ENCODE results near the gene NPPA.

NPPA gene

DNA sequence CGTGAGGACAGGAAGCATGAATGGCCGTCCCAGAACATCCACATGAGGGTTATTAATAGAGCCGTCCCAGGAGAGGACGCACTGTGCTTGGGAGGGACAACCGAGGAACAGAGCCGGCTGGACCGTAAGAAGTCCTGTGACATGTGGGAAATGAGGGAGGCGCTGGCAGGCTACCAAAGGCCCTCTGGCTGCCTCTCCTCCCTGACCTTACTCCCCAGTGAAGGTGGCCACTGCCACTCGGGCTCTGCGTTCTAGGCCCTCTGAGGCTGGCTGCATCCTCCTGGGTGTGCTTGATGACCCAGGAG, 26.6 kb upstream of the NPPA start:
- DNase-seq (ENCODE audit: low read depth in 2 of 2) = no peak

DNA sequence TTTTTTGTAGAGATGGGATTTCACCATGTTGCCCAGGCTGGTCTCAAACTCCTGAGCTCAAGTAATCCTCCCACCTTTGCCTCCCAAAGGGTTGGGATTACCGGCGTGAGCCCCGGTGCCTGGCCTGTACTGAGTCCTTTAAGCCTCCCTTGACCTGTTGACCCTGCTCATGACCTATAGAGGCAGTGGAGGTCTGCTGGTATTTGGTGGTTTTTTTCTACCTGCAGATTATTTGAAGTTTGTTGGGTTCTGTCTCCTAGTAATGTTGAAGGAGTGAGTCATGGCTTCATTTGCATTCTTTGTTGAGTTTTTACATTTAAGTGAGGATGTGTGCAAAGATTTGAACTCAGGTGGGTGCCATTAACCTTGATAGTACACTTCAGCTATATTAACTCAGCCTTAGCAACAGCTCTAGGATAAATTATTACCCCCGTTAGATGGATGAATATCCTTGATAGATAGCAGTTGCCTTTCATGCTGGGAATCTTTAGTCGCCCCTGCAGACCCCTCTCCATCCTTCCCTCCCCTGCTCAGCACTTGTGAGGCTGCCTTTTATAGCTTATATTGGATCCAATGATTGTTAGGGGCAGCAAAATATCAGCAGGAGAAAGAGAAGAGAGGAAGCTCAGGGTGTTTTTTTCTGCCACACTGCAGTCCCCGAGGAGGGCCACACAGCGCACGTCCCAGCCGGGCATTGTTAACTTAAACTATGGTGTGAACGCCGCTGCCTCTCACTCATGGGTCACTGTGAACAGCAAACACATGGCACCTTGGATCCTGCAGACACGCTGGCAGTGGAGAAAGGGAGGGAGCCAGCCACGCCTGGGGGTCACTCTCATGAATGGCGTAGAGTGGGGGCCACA, 26.0 kb upstream of the NPPA start:
- no peak for DNase-seq (ENCODE audit: low read depth in 2 of 2)

- no peak for DNase-seq (ENCODE audit: low read depth in 2 of 2)
These were observed 25.0 kb upstream of the NPPA start for GRCh38 chr1:11872545-11872944.

GRCh38 chr1:11869650-11870207, 22.1 kb upstream of the NPPA start:
- no peak for DNase-seq (ENCODE audit: low read depth in 2 of 2)

GRCh38 chr1:11869104-11869503, 21.5 kb upstream of the NPPA start:
- no peak for DNase-seq (ENCODE audit: low read depth in 2 of 2)

DNA sequence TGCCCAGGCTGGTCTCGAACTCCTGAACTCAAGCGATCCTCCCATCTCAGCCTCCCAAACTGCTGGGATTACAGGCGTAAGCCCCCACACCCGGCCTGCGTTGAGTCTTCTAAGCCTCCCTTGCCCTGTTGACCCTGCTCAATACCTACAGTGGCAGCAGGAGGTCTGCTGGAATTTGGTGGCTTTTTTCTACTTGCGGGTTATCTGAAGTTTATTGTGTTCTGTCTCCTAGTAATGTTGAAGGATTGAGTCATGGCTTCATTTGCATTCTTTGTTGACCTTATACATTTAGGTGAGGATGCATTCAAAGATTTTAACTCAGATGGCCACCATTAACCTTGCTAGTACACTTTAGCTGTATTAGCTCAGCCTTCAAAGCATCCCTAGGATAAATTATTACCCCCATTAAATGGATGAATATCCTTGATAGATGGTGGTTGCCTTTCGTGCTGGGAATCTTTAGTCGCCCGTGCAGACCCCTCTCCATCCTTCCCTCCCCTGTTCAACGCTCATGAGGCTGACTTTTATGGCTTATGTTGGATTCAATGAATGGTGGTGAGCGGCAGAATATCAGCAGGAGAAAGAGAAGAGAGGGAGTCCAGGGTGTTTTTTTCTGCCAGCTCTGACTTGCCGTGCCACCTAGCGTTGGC, 20.9 kb upstream of the NPPA start:
- DNase-seq (ENCODE audit: low read depth in 2 of 2) = no peak

DNA sequence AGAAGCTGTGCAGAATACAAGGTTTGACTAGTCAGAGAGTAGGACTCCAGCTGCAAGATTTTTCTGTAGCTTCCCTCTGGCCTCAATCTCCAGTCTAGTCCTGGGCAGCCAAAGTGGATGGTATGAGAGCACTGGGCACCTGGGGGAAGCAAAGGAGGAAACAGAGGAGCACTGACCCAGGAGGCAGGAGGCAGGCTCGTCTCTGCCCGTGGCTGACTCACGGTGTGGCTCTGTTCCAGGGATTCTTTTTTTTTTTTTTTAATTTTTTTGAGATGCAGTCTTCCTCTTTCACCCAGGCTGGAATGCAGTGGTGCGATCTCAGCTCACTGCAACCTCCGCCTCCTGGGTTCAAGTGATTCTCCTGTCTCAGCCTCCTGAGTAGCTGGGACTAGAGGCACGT, 15.3 kb upstream of the NPPA start:
- no peak for DNase-seq (ENCODE audit: low read depth in 2 of 2)

- no peak for DNase-seq (ENCODE audit: low read depth in 2 of 2)
These were observed 13.0 kb upstream of the NPPA start for GRCh38 chr1:11860587-11860986.

DNA sequence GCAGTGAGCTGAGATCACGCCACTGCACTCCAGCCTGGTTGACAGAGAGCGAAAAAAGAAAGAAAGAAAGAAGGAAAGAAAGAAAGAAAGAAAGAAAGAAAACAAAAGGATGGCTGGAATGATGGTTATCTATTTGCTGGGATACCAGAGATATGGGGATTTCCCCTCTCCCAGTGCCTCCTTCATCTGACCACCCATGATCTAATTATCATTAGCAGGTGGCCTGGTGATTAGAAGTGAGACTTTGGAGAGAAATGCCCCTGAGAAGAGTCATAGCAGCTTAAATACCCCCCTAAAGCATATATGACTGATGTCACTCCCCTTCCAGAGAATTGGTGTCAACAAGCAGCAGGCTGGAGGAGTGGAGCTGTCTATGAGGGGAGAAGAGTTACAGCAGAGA, 12.5 kb upstream of the NPPA start:
- DNase-seq (ENCODE audit: low read depth in 2 of 2) = no peak

GRCh38 chr1:11858968-11859871, 11.6 kb upstream of the NPPA start:
- peak; percentile 23 to 30 for DNase-seq (ENCODE audit: low read depth in 2 of 2)

GRCh38 chr1:11858613-11858967, 11.0 kb upstream of the NPPA start, which contains the start of gene NPPB:
NPPB (minus strand) TSS chr1:11858945; CDS start chr1:11858833, 112 bp downstream.
- no peak for DNase-seq (ENCODE audit: low read depth in 2 of 2)

DNA sequence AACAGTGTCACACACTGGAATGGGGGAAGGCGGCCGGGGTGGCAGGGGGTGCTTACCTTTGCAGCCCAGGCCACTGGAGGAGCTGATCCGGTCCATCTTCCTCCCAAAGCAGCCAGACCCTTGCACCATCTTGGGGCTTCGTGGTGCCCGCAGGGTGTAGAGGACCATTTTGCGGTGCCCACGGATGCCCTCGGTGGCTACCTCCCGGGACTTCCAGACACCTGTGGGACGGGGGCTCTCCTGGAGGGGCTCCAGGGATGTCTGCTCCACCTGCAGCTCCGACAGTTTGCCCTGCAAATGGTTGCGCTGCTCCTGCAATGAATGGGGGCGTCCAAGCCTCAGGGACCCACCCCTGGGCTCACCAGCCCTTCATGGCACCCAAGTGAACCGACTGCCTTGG, 10.6 kb upstream of the NPPA start:
- no peak for DNase-seq (ENCODE audit: low read depth in 2 of 2)

DNA sequence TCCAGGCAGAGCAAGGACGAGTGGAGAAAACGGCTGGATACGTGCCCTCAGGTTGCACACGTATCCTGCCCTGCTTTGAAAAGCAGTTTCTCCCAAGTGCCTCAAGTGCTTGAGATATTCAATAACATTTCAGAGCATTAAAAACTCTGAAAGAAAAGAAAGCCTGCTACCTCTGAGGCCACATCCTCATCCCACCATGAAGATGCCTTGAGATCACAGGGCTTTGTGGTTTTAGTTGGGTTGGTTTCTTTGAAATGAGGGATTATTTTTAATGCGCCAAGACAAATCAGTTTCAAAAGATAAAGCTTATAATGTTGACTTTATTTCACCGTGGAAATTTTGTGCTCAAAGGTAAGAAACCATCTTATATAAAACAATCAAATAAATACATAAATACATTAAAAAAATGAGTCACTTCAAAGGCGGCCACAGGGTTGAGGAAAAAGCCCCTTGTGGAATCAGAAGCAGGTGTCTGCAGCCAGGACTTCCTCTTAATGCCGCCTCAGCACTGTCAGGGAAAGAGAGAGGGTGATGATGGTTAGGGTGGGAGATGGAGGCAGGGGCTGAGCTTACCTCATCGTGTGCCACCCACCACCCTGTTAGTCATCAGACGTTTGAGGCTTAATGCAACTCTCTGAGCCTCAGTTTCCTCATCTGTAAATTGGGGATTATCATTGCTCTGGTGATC, 9.7 kb upstream of the NPPA start:
- DNase-seq (ENCODE audit: low read depth in 2 of 2) = no peak

DNA sequence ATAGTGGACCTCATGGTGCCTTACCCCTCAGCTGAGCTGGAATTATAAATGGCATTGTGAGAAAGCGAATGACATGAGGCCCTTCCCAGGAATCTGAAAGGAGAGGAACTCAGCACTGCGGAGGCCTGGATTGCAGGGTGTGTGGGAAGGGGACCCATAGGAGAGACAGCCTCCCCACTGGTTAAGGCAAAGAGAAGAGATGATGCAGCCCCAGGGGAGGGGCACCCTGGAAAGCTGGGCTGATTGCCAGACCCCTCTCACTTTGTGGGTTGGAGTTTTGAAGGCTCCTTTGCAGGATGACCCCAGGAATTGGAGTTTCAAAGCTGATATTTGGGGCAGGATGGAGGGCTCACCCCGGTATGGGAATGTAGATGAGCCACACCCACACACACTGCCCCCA, 9.1 kb upstream of the NPPA start:
- no peak for DNase-seq (ENCODE audit: low read depth in 2 of 2)

DNA sequence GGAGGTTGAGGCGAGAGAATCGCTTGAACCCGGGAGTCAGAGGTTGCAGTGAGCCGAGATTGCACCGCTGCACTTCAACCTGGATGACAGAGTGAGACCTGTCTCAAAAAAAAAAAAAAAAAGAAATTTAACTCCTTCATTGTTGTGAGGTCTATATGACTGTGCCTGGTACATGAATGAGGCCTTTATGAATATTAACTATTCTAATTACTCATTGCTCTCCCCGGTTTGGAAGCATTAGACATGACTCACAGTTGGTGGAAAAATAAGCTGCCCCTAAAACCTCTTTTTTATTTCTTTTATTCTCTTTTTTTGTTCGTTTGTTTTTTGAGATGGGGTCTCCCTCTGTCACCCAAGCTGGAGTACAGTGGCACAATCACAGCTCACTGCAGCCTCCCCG, 7.8 kb upstream of the NPPA start:
- no peak for DNase-seq (ENCODE audit: low read depth in 2 of 2)

DNA sequence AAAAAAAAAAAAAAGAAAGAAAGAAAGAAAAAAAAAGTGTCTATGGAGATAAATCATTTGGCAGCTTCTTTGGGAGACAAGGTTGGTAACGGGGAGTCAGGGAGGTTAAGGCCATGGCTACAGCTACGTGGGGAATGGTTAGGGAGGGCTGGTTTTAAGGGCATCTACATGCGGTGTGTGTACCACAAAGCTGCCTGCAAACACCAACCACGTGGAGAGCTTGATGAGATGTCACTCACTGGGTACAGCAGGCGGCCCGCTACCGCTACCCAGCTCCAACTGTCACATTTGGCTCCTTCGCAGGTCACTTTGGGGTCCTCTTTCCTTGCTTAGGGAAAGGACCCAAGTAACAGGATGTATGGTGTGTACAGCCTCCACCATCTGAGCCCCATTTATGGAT, 6.9 kb upstream of the NPPA start:
- no peak for DNase-seq (ENCODE audit: low read depth in 2 of 2)

DNA sequence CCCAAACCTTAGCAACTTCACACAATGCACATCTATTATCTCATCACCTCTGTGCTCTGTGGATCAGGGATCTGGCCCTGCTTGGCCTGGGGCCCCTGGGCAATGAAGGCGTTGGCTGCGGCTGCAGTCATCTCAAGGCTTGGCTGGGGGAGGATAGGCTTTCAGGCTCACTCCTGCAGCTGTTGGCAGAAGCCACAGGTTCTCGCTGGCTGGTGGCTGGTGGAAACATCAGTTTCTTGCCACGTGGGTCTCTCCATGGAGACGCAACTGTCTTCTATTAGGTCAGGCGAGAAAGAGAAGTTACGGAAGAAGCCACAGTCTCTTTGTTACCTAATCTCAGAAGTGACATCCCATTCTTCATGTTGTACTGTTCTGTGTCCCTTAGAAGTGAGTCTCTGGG, 3.6 kb upstream of the NPPA start:
- no peak for DNase-seq (ENCODE audit: low read depth in 2 of 2)

- DNase-seq (ENCODE audit: low read depth in 2 of 2) = no peak
These were observed 2.6 kb upstream of the NPPA start for GRCh38 chr1:11850156-11850555.

DNA sequence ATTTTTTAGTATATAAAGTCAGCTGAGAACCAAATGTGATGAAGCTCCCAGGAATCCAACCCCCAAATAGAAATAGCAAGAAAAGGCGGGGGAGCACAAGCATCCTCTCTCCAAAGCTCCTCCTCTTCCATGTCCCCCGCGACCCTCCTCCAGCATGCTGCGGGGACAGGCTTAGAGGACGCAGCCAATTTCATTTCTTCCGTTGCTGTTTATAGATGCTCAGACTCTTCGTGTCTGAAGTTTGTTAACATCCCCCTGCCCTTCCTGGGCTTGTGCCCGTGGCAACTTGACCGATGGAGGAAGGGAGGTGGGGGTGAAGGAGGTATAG, 754 bp upstream of the NPPA start:
- DNase-seq (ENCODE audit: low read depth in 2 of 2) = no peak

DNA sequence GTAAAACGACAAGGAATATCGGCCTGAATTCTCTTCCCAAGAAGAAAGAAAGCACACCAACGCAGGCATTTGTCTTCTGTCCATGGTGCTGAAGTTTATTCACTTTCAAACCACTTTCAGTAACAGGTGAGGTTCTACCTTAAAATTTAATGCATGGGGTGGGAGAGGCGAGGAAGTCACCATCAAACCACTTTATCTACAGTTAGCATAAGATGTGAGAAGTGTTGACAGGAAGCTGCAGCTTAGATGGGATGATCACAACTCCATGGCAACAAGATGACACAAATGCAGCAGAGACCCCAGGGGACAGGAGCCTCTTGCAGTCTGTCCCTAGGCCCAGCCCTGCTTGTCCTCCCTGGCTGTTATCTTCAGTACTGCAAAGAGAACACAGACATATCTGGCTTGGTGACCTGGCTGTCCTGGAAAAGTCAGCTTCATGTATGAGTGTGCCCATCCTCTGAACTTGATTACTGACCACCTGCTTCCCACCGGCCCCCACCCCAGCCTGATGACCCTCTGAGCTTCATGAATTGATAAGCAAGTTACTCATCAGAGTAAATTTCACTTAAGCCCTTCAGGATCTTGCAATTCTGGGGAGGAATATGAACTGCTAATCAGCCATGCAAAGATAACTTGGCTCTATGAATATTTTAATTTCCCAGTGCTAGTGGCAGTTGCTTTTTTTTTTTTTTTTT, 1.8 kb downstream of the NPPA start:
- DNase-seq (ENCODE audit: low read depth in 2 of 2) = no peak

Data from fibroblast of skin of left quadriceps (primary cell).